ENCODE measurements around the gene KCNK15. TPM values are rescaled to one million over a fixed set of nuclear protein-coding genes. Genes with fewer than 3 reads are reported as not detected.

KCNK15 gene
- total RNA-seq, 2 experiments from 2014 or later, result not detected

DNA sequence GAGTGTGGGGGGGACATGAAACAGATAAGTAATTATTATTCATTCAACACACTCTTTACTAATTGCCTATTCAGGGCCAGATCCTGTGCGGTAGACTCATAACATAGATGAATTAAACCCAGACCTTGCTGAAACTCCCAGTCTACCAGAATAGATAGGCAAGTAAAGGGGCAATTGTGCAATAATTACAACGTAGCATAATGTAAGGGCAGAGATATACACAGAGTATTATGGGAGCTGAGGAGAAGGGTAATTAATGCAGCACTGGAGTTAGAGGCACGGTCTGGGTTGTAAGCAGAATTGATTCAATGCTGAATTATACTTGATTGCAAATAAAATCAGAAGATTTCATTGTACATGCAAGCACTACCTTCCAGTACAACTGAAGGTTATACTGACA lies 35.5 kb downstream of the KCNK15 start:
- Mint-ChIP-seq H3K4me3 (no peak overlapping the region), H3K9me3 (no peaks in the 10 kb centered on the region), H3K27ac (no peak overlapping the region), H3K27me3 (peaks cover 17% of the 10 kb centered on the region), H3K4me1 (no peaks in the 10 kb centered on the region), H3K36me3 (ENCODE audit: low read depth) (no peaks in the 10 kb centered on the region)
- DNase-seq, result no peak
- ChIA-PET CTCF (no interaction called here), POLR2A (no interaction called here)

DNA sequence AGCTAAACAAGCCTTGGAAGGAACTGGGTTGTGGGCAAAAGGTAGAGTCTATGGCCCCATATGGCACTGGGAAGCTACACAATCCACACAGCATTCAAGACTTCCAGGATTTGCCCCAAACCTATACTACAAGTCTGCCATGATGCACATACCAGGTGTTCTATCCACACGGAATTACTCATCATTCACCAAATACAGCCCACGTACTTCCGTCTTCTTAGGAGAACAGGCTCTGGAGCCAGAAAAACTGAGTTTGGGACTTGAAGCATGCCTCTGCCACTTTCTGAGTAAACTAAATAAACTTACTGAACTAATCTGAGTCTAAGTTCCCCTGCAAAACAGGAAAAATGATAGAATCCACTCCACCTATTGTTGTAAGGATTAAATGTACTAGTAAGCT lies 36.1 kb downstream of the KCNK15 start:
- Mint-ChIP-seq H3K9me3 (no peaks in the 10 kb centered on the region), H3K36me3 (ENCODE audit: low read depth) (no peaks in the 10 kb centered on the region), H3K4me1 (no peaks in the 10 kb centered on the region), H3K27ac (no peak overlapping the region), H3K27me3 (peaks cover 14% of the 10 kb centered on the region), H3K4me3 (no peak overlapping the region)
- no peak for DNase-seq
- CTCF ChIA-PET, result no interaction called here
- POLR2A ChIA-PET, result no interaction called here

DNA sequence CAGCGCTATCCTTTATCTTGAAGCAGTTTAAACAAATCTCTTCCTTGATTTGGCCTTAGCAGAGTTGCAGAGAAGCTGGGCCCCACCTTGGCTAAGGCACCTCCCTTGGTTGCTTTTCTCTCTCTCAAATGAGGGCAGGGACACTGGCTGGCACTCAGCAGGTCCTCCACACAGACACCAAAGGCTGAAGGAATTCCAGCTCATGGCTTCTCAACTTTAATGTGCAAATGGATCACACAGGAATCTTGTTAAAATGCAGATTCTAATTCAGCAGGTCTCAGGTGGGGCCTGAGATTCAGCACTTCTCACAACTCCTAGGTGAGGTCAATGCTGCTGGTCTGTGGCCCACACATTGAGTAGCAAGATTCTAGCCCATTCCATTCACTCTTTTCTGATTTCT lies 39.0 kb downstream of the KCNK15 start:
- Mint-ChIP-seq H3K9me3 (no peaks in the 10 kb centered on the region), H3K27ac (no peak overlapping the region), H3K4me3 (no peak overlapping the region), H3K36me3 (ENCODE audit: low read depth) (no peaks in the 10 kb centered on the region), H3K27me3 (peaks cover 18% of the 10 kb centered on the region), H3K4me1 (no peaks in the 10 kb centered on the region)
- ChIA-PET CTCF (no interaction called here), POLR2A (no interaction called here)
- no peak for DNase-seq

GRCh38 chr20:44785768-44786167 lies 40.1 kb downstream of the KCNK15 start:
- CTCF ChIA-PET, result interaction anchor here (0.7 kb wide), 1 partner anchor 66 kb away, joined by 3 read pairs; no protein-coding TSS in a partner anchor

DNA sequence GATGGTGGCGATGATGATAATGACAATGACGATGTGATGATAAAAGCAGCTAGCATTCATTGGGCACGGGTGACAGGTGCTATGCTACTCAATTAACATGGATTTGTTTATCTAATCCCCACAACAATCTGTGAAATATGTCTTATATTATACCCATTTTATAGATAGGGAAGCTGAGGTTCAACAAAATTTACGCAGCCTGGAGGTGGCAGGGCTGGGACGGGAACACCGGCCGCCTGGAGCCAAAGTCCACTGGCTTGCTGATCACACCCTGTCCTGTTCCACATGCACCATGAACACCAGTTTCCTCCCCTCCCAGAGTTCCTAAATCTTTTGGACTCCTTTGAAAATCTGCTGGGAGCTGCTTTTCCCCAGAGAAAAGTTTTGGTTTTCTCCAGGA lies 41.6 kb downstream of the KCNK15 start:
- H3K4me3 Mint-ChIP-seq, result no peak overlapping the region
- no peaks in the 10 kb centered on the region for H3K36me3 Mint-ChIP-seq (ENCODE audit: low read depth)
- no peak overlapping the region for H3K27ac Mint-ChIP-seq
- H3K27me3 Mint-ChIP-seq, result peaks cover 16% of the 10 kb centered on the region
- no peaks in the 10 kb centered on the region for H3K9me3 Mint-ChIP-seq
- CTCF ChIA-PET, result no interaction called here
- H3K4me1 Mint-ChIP-seq, result no peaks in the 10 kb centered on the region
- POLR2A ChIA-PET, result no interaction called here
- DNase-seq, result no peak

More at GRCh38 chr20:44785768-44786167, 40.1 kb downstream of the KCNK15 start:
- no peaks in the 10 kb centered on the region for H3K9me3 Mint-ChIP-seq
- H3K4me3 Mint-ChIP-seq, result no peak overlapping the region
- peaks cover 17% of the 10 kb centered on the region for H3K27me3 Mint-ChIP-seq
- POLR2A ChIA-PET, result no interaction called here
- H3K36me3 Mint-ChIP-seq (ENCODE audit: low read depth), result no peaks in the 10 kb centered on the region
- H3K4me1 Mint-ChIP-seq, result no peaks in the 10 kb centered on the region
- no peak overlapping the region for H3K27ac Mint-ChIP-seq
- DNase-seq, result no peak

- DNase-seq, result no peak
- Mint-ChIP-seq H3K27me3 (peaks cover 16% of the 10 kb centered on the region), H3K4me3 (no peak overlapping the region), H3K27ac (no peak overlapping the region), H3K9me3 (no peaks in the 10 kb centered on the region), H3K36me3 (ENCODE audit: low read depth) (no peaks in the 10 kb centered on the region), H3K4me1 (no peaks in the 10 kb centered on the region)
- CTCF ChIA-PET, result interaction anchor here (1.3 kb wide), 1 partner anchor 11 kb away, joined by 3 read pairs; no protein-coding TSS in a partner anchor
- POLR2A ChIA-PET, result no interaction called here
These were observed 43.2 kb downstream of the KCNK15 start for GRCh38 chr20:44788706-44789456.

- no peaks in the 10 kb centered on the region for H3K4me1 Mint-ChIP-seq
- H3K9me3 Mint-ChIP-seq, result no peaks in the 10 kb centered on the region
- no peaks in the 10 kb centered on the region for H3K36me3 Mint-ChIP-seq (ENCODE audit: low read depth)
- CTCF ChIA-PET, result no interaction called here
- H3K27me3 Mint-ChIP-seq, result peaks cover 12% of the 10 kb centered on the region
- POLR2A ChIA-PET, result no interaction called here
- H3K4me3 Mint-ChIP-seq, result no peak overlapping the region
- DNase-seq, result no peak
- no peak overlapping the region for H3K27ac Mint-ChIP-seq
These were observed 45.2 kb downstream of the KCNK15 start for GRCh38 chr20:44790638-44791393.

DNA sequence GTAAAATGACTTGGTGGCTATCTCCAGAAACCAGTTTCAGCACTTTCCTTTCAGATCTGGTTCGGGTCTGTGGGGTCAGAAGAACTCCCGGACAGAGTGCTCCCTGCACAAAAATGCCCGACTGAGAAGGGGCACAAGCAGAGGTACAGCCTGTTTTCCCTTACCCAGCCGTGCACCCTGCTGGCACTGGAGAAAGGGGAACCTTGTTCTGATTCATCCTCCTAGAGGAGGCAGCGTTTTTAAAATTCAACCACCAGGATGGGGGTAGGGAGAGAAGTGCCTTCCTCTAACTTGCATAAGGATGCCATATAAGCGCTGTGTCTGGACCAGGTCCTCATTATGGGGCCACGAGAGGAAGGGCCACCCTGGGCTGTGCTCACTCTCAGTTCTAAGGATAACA lies 47.1 kb downstream of the KCNK15 start:
- no peak overlapping the region for H3K27ac Mint-ChIP-seq
- peaks cover 8% of the 10 kb centered on the region for H3K27me3 Mint-ChIP-seq
- CTCF ChIA-PET, result no interaction called here
- H3K36me3 Mint-ChIP-seq (ENCODE audit: low read depth), result no peaks in the 10 kb centered on the region
- POLR2A ChIA-PET, result no interaction called here
- no peak overlapping the region for H3K4me3 Mint-ChIP-seq
- H3K9me3 Mint-ChIP-seq, result no peaks in the 10 kb centered on the region
- no peak for DNase-seq
- H3K4me1 Mint-ChIP-seq, result no peaks in the 10 kb centered on the region

- Mint-ChIP-seq H3K27ac (no peak overlapping the region), H3K9me3 (no peaks in the 10 kb centered on the region), H3K36me3 (ENCODE audit: low read depth) (no peaks in the 10 kb centered on the region), H3K4me1 (no peaks in the 10 kb centered on the region), H3K27me3 (peaks cover 8% of the 10 kb centered on the region), H3K4me3 (no peak overlapping the region)
- ChIA-PET POLR2A (no interaction called here), CTCF (no interaction called here)
- no peak for DNase-seq
These were observed 50.2 kb downstream of the KCNK15 start for GRCh38 chr20:44795836-44796235.

DNA sequence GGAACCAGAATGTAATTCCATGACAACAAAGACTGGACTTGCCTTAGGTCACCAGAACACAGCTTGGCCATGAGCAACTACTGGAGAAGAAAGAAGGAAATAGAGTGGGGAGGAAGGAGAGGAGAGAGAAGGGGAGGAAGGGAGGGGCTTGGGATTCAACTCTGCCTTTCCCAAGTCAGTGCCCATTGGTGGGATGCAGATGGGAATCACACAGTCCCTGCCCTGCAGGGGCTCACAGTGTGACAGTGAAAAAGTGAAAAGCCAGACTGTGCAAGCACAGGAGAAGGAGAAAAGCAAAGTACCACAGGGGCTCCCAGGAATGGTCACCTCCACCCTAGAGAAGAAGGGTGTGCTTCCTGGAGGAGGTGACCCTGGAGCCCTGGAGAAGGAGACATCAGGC lies 50.6 kb downstream of the KCNK15 start:
- Mint-ChIP-seq H3K4me1 (no peaks in the 10 kb centered on the region), H3K9me3 (no peaks in the 10 kb centered on the region), H3K4me3 (no peak overlapping the region), H3K27ac (no peak overlapping the region), H3K27me3 (peaks cover 8% of the 10 kb centered on the region), H3K36me3 (ENCODE audit: low read depth) (no peaks in the 10 kb centered on the region)
- DNase-seq, result no peak
- CTCF ChIA-PET, result no interaction called here
- POLR2A ChIA-PET, result no interaction called here

DNA sequence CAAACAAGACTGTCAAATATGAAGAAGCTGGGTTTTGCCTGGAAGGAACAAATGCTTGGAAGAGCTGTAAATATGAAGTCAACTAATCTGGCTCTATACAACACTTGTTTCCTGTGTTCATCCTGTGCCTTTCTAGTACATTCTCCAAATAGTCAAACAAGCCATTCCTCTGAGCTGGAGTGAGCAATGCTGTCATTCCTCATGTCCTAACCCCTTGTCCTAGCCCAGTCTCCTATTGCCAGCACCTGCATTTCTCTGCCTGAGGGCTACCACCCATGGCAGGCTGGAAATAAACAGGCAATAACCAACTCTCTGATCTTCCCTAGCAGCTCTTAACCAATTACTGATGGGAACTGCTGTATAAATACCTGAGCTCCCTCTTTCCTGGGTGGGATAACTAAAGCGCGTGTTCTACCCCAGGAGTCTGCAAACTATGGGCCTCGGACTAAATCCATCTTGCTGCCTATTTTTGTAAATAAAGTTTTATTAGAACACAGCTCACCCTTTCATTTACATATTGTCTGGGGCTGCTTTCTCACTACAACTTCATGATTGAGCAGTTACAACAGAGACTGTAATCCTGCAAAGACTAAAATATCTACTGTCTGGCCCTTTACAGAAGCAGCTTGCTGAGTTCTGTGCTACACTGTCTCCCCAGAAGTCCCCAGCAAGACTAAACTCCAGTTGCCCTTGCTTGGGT lies 51.2 kb downstream of the KCNK15 start:
- no peaks in the 10 kb centered on the region for H3K9me3 Mint-ChIP-seq
- no peak overlapping the region for H3K27ac Mint-ChIP-seq
- CTCF ChIA-PET, result no interaction called here
- no peak overlapping the region for H3K4me3 Mint-ChIP-seq
- no peak for DNase-seq
- no peaks in the 10 kb centered on the region for H3K36me3 Mint-ChIP-seq (ENCODE audit: low read depth)
- no peaks in the 10 kb centered on the region for H3K4me1 Mint-ChIP-seq
- POLR2A ChIA-PET, result no interaction called here
- peaks cover 5% of the 10 kb centered on the region for H3K27me3 Mint-ChIP-seq

DNA sequence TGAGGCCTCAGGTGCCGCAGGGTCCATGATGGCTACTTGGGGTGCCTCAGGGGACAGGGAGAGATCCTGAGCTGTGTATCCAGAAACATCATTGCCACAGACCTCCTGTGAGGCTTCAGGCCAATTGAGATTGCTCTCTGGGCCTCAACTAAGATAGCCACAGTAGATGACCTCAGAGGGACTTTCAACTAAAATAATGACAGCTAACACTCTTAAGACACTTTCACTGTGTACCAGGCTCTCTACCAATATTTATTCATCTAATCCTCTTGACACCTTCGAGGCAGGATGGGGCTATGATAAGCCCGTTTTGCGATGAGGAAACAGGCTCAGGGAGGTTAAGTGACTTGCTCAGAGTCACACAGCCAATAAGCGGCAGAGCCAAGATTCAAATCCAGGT lies 54.0 kb downstream of the KCNK15 start:
- Mint-ChIP-seq H3K9me3 (no peaks in the 10 kb centered on the region), H3K4me3 (no peak overlapping the region), H3K36me3 (ENCODE audit: low read depth) (no peaks in the 10 kb centered on the region), H3K27ac (no peak overlapping the region), H3K27me3 (peaks cover 13% of the 10 kb centered on the region), H3K4me1 (no peaks in the 10 kb centered on the region)
- ChIA-PET POLR2A (interaction anchor here (1.1 kb wide), 1 partner anchor 82 kb away, joined by 3 read pairs; no protein-coding TSS in a partner anchor), CTCF (interaction anchor here (1.0 to 1.1 kb wide), 2 partner anchors 10 to 51 kb away, joined by 3 read pairs; no protein-coding TSS in a partner anchor)
- DNase-seq, result no peak

DNA sequence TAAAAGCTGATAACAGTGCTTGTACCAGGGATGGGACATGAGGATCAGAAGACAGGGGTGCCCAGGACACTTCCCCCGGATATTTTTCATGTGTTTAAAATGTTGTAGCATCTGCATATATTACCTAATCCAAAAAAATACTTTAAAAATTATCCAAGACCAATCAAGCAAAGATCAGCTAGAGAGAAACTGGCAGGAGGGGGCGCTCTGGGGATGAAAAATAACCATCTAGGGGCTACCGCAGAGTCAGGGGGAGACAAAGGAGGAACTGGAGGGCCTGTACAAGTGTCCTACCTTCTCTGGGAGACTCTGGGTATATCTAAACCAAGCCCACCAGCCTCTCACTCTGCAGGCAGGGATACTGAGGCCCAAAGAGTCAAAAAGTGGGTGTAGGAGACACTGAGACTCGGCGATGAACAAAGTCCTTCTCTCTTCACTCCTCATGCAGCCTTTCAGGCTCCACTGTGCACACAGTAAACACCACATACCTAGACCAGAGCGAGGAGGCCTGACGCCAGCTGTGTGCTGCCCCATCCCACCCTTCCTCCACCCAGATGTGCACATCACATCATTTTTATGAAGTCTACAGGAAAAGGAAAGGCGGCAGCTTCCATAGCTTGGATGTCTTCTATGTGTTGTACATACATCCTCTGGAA lies 54.9 kb downstream of the KCNK15 start:
- ChIA-PET CTCF (interaction anchor here (0.8 to 1.2 kb wide), 4 partner anchors 11 to 69 kb away, joined by 3 to 4 read pairs (median 3); no protein-coding TSS in a partner anchor), POLR2A (interaction anchor here (1.1 kb wide), 1 partner anchor 83 kb away, joined by 3 read pairs; no protein-coding TSS in a partner anchor)
- Mint-ChIP-seq H3K27ac (no peak overlapping the region), H3K4me3 (no peak overlapping the region), H3K4me1 (no peaks in the 10 kb centered on the region), H3K9me3 (no peaks in the 10 kb centered on the region), H3K27me3 (peaks cover 17% of the 10 kb centered on the region), H3K36me3 (ENCODE audit: low read depth) (no peaks in the 10 kb centered on the region)
- no peak for DNase-seq

All from activated CD4-positive, alpha-beta memory T cell treated with anti-CD3 and anti-CD28 coated beads, Interleukin-2, amount 10 ng/mL, durations not matched to agents 7 days and 5 days (primary cell).